PFSK-1 (cell line): Measurements from ENCODE around the gene IL17D.

Experiments
- FOXP2 ChIP-seq: optimal IDR thresholded peaks from 2 replicates; pipeline ENCODE3; 2011; ENCODE audit warnings: borderline replicate concordance, control low read depth, inconsistent platforms; ENCODE audit not compliant: insufficient read depth; ENCODE audit errors: extremely low read length, extremely low read depth
- POLR2AphosphoS5 ChIP-seq: IDR thresholded peaks from 2 replicates; pipeline ENCODE4 v1.6.1; 2012; ENCODE audit warnings: low read depth, mild to moderate bottlenecking, control low read depth, low read length, moderate library complexity
- REST ChIP-seq, 2 experiments: IDR thresholded peaks; 2 replicates each; pipeline versions ENCODE4 v1.6.1 to v1.8.0; 2011 to 2012; ENCODE audit warnings: low read depth in 2 of 2, low read length in 2 of 2, control low read depth in 1 of 2, inconsistent platforms in 1 of 2, mild to moderate bottlenecking in 1 of 2, moderate library complexity in 1 of 2; ENCODE audit not compliant: insufficient read depth in 1 of 2
- SIN3A ChIP-seq: IDR thresholded peaks from 2 replicates; pipeline ENCODE4 v1.6.1; 2012; ENCODE audit warnings: mild to moderate bottlenecking, low read length, moderate library complexity, borderline replicate concordance; ENCODE audit not compliant: insufficient read depth
- TAF1 ChIP-seq: IDR thresholded peaks from 2 replicates; pipeline ENCODE4 v1.6.1; 2012; ENCODE audit warnings: low read length, control low read depth, borderline replicate concordance; ENCODE audit not compliant: insufficient read depth

The IL17D gene

DNA sequence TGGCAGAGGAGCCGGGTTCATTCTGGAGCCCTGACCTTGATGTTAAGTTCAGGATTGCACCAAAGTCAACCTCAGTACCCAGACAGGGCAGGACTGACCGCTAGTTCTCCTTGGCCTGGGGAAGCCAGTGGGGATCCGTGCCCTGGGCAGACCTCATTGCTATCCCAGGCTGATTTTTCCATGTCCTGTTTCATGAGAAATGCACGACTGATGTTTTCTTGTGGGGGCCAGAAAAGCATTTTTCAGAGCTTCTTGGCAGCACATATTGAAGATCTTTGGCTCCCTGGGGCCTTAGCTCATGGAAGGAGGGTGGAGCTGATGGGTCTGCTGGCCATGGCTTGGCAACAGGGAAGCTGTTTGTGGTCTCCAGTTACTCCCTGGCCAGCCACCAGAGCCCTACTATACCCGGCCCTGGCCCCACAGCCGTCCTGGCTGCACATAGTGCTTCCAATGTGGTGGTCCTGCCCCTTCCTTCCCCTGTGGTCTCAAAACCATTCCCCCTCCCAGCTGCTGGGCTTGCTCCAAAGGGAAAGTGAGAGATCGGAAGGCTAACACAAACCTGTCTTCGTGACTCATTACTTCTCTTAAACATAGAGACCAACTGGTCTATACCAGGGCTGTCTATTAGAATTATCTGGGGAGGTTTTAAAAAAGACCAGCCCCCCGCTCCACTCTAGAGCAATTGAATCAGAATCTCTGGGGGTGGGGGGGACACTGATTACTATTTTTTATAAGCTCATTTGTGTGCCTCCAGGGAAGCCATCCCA lies 11.2 kb downstream of the IL17D start:
- TF ChIP-seq REST (IDR thresholded peaks at IDR 0.05; ENCODE audit: insufficient read depth in 1 of 2, low read depth in 2 of 2, low read length in 2 of 2) (no peak), TAF1 (no peak), SIN3A (no peak), FOXP2 (no peak), POLR2AphosphoS5 (no peak)

DNA sequence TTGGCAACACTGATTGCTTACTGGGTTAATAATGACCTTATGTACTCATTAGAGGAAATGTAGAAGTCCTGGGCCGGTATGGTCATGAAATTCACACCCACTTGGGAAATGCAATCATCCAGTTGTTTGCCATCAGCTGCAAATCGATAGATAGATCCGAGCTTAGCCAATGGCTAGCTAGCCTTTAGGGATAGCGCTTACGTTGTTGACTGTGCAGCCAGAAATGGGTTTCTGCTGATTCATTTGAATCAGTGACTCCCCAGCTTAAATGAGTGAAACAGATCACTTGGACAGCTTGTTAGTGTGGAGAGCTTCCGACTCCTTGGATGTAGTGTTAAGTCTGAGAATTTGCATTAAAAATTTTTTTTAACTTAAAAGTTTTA lies 11.8 kb downstream of the IL17D start:
- no peak for TF ChIP-seq TAF1
- TF ChIP-seq FOXP2, result no peak

GRCh38 chr13:20716951-20717350 lies 13.5 kb downstream of the IL17D start:
- no peak for TF ChIP-seq SIN3A
- no peak for TF ChIP-seq TAF1
- TF ChIP-seq POLR2AphosphoS5, result no peak
- TF ChIP-seq FOXP2, result no peak
- TF ChIP-seq REST (IDR thresholded peaks at IDR 0.05; ENCODE audit: insufficient read depth in 1 of 2, low read depth in 2 of 2, low read length in 2 of 2), result no peak

GRCh38 chr13:20717581-20718542 lies 14.4 kb downstream of the IL17D start:
- no peak for TF ChIP-seq FOXP2
- no peak for TF ChIP-seq TAF1
- TF ChIP-seq SIN3A, result no peak
- TF ChIP-seq POLR2AphosphoS5, result no peak

DNA sequence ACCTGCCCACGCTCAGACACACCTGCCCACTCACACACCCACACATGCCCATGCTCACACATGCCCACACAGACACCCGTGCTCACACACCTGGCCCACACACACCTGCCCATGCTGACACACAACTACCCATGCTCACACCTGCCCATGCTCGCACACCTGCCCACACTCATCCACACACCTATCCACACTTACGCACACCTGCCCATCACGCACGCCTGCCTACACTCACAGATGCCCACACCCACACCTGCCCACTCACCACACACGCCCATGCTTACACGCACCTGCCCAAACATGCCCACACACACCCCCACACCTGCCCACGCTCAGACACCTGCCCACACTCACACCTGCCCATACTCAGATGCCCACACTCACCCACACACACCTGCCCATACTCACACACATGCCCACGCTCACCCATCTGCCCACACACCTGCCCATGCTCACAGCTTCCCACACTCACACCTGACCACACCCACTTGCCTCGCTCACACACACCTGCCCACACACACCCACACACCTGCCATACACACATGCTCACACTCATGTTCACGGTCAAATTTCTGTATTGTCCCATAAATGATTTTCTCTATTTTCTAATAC lies 15.6 kb downstream of the IL17D start:
- TF ChIP-seq SIN3A, result no peak
- no peak for TF ChIP-seq TAF1
- TF ChIP-seq REST (IDR thresholded peaks at IDR 0.05; ENCODE audit: insufficient read depth in 1 of 2, low read depth in 2 of 2, low read length in 2 of 2), result no peak
- no peak for TF ChIP-seq POLR2AphosphoS5
- no peak for TF ChIP-seq FOXP2

- TF ChIP-seq POLR2AphosphoS5 (no peak), SIN3A (no peak), REST (IDR thresholded peaks at IDR 0.05; ENCODE audit: insufficient read depth in 1 of 2, low read depth in 2 of 2, low read length in 2 of 2) (no peak)
These were observed 16.3 kb downstream of the IL17D start for GRCh38 chr13:20719783-20720182.
